ENCODE data around the gene APOBEC4. TPM values are rescaled to one million over a fixed set of nuclear protein-coding genes. Genes with fewer than 3 reads are reported as not detected.

APOBEC4 gene
- total and polyA plus RNA-seq, 5 donors from 2014 or later = not detected

- no peaks in the 10 kb centered on the region for H3K4me1 ChIP-seq (ENCODE audit: control insufficient read depth, insufficient read depth, low read length, poor library complexity, severe bottlenecking)
- ATAC-seq (ENCODE audit: low read depth in 2 of 2) (no peak), DNase-seq (no peak)
- H3K9me3 Mint-ChIP-seq = peaks cover 0 to 3% (median 0%) of the 10 kb centered on the region in 7 donors
- no peak overlapping the region for H3K27ac ChIP-seq (ENCODE audit: insufficient read depth, low read length, poor library complexity, severe bottlenecking)
- H3K36me3 Mint-ChIP-seq = no peaks in the 10 kb centered on the region
- H3K27me3 ChIP-seq (ENCODE audit: control insufficient read depth, insufficient read depth, low read length) = no peaks in the 10 kb centered on the region
- no peak overlapping the region for H3K4me3 ChIP-seq (ENCODE audit: low read depth, low read length)
- no peaks in the 10 kb centered on the region for H3K9me3 ChIP-seq (ENCODE audit: control insufficient read depth in 2 of 2, low read length in 2 of 2)
- no peaks in the 10 kb centered on the region for H3K4me1 Mint-ChIP-seq
- peaks cover 39% of the 10 kb centered on the region for H3K27me3 Mint-ChIP-seq
- no peak overlapping the region for H3K4me3 Mint-ChIP-seq
- H3K27ac Mint-ChIP-seq = peak overlapping the region in 1 of 3 donors; percentile 26
- no peaks in the 10 kb centered on the region for H3K36me3 ChIP-seq (ENCODE audit: control insufficient read depth, insufficient read depth, low read length)
Observed at GRCh38 chr1:183605904-183606303, 47.2 kb downstream of the APOBEC4 start.

GRCh38 chr1:183604815-183605214 is 48.3 kb downstream of the APOBEC4 start:
- peaks cover 0 to under 1% (median 0%) of the 10 kb centered on the region in 7 donors for H3K9me3 Mint-ChIP-seq
- Histone ChIP-seq H3K36me3 (ENCODE audit: control insufficient read depth, insufficient read depth, low read length) (no peaks in the 10 kb centered on the region), H3K27ac (ENCODE audit: insufficient read depth, low read length, poor library complexity, severe bottlenecking) (no peak overlapping the region), H3K4me1 (ENCODE audit: control insufficient read depth, insufficient read depth, low read length, poor library complexity, severe bottlenecking) (no peaks in the 10 kb centered on the region), H3K27me3 (ENCODE audit: control insufficient read depth, insufficient read depth, low read length) (no peaks in the 10 kb centered on the region), H3K4me3 (ENCODE audit: low read depth, low read length) (no peak overlapping the region), H3K9me3 (ENCODE audit: control insufficient read depth in 2 of 2, low read length in 2 of 2) (no peaks in the 10 kb centered on the region)
- H3K4me1 Mint-ChIP-seq = no peaks in the 10 kb centered on the region
- DNase-seq (no peak), ATAC-seq (ENCODE audit: low read depth in 2 of 2) (no peak)
- H3K4me3 Mint-ChIP-seq = no peak overlapping the region
- no peaks in the 10 kb centered on the region for H3K36me3 Mint-ChIP-seq
- H3K27ac Mint-ChIP-seq = no peak overlapping the region
- H3K27me3 Mint-ChIP-seq = peaks cover 43% of the 10 kb centered on the region

GRCh38 chr1:183604038-183604808 is 48.9 kb downstream of the APOBEC4 start:
- Mint-ChIP-seq H3K9me3 (no peaks in the 10 kb centered on the region), H3K27me3 (peaks cover 43% of the 10 kb centered on the region), H3K4me1 (no peaks in the 10 kb centered on the region), H3K4me3 (no peak overlapping the region), H3K27ac (no peak overlapping the region), H3K36me3 (no peaks in the 10 kb centered on the region)
- Histone ChIP-seq H3K4me3 (ENCODE audit: low read depth, low read length) (no peak overlapping the region), H3K36me3 (ENCODE audit: control insufficient read depth, insufficient read depth, low read length) (no peaks in the 10 kb centered on the region), H3K4me1 (ENCODE audit: control insufficient read depth, insufficient read depth, low read length, poor library complexity, severe bottlenecking) (no peaks in the 10 kb centered on the region), H3K27ac (ENCODE audit: insufficient read depth, low read length, poor library complexity, severe bottlenecking) (no peak overlapping the region), H3K9me3 (ENCODE audit: control insufficient read depth in 2 of 2, low read length in 2 of 2) (no peaks in the 10 kb centered on the region), H3K27me3 (ENCODE audit: control insufficient read depth, insufficient read depth, low read length) (no peaks in the 10 kb centered on the region)
- ATAC-seq (ENCODE audit: low read depth in 2 of 2) (no peak), DNase-seq (no peak)

- no peak overlapping the region for H3K4me3 Mint-ChIP-seq
- peaks cover 43% of the 10 kb centered on the region for H3K27me3 Mint-ChIP-seq
- DNase-seq = no peak
- no peak overlapping the region for H3K27ac Mint-ChIP-seq
- no peak overlapping the region for H3K4me3 ChIP-seq (ENCODE audit: low read depth, low read length)
- no peaks in the 10 kb centered on the region for H3K36me3 ChIP-seq (ENCODE audit: control insufficient read depth, insufficient read depth, low read length)
- H3K4me1 Mint-ChIP-seq = no peaks in the 10 kb centered on the region
- no peaks in the 10 kb centered on the region for H3K27me3 ChIP-seq (ENCODE audit: control insufficient read depth, insufficient read depth, low read length)
- no peak for ATAC-seq (ENCODE audit: low read depth in 2 of 2)
- H3K4me1 ChIP-seq (ENCODE audit: control insufficient read depth, insufficient read depth, low read length, poor library complexity, severe bottlenecking) = no peaks in the 10 kb centered on the region
- no peaks in the 10 kb centered on the region for H3K9me3 Mint-ChIP-seq
- H3K9me3 ChIP-seq (ENCODE audit: control insufficient read depth in 2 of 2, low read length in 2 of 2) = no peaks in the 10 kb centered on the region
- no peak overlapping the region for H3K27ac ChIP-seq (ENCODE audit: insufficient read depth, low read length, poor library complexity, severe bottlenecking)
- no peaks in the 10 kb centered on the region for H3K36me3 Mint-ChIP-seq
Observed at GRCh38 chr1:183602510-183602909, 50.6 kb downstream of the APOBEC4 start.

GRCh38 chr1:183600634-183601033 is 52.5 kb downstream of the APOBEC4 start:
- Histone ChIP-seq H3K9me3 (ENCODE audit: control insufficient read depth in 2 of 2, low read length in 2 of 2) (no peaks in the 10 kb centered on the region), H3K4me3 (ENCODE audit: low read depth, low read length) (no peak overlapping the region), H3K27ac (ENCODE audit: insufficient read depth, low read length, poor library complexity, severe bottlenecking) (no peak overlapping the region), H3K36me3 (ENCODE audit: control insufficient read depth, insufficient read depth, low read length) (no peaks in the 10 kb centered on the region), H3K4me1 (ENCODE audit: control insufficient read depth, insufficient read depth, low read length, poor library complexity, severe bottlenecking) (no peaks in the 10 kb centered on the region), H3K27me3 (ENCODE audit: control insufficient read depth, insufficient read depth, low read length) (no peaks in the 10 kb centered on the region)
- H3K27ac Mint-ChIP-seq = no peak overlapping the region
- DNase-seq (no peak), ATAC-seq (ENCODE audit: low read depth in 2 of 2) (no peak)
- no peaks in the 10 kb centered on the region for H3K36me3 Mint-ChIP-seq
- peaks cover 34% of the 10 kb centered on the region for H3K27me3 Mint-ChIP-seq
- H3K4me1 Mint-ChIP-seq = no peaks in the 10 kb centered on the region
- no peaks in the 10 kb centered on the region for H3K9me3 Mint-ChIP-seq
- H3K4me3 Mint-ChIP-seq = no peak overlapping the region

- H3K4me3 ChIP-seq (ENCODE audit: low read depth, low read length) = no peak overlapping the region
- DNase-seq (peak in 1 of 3 donors; percentile 6), ATAC-seq (ENCODE audit: low read depth in 2 of 2) (no peak)
- Mint-ChIP-seq H3K4me1 (no peaks in the 10 kb centered on the region), H3K4me3 (no peak overlapping the region), H3K27ac (no peak overlapping the region), H3K36me3 (no peaks in the 10 kb centered on the region), H3K9me3 (no peaks in the 10 kb centered on the region), H3K27me3 (peaks cover 30% of the 10 kb centered on the region)
- no peaks in the 10 kb centered on the region for H3K4me1 ChIP-seq (ENCODE audit: control insufficient read depth, insufficient read depth, low read length, poor library complexity, severe bottlenecking)
- H3K36me3 ChIP-seq (ENCODE audit: control insufficient read depth, insufficient read depth, low read length) = no peaks in the 10 kb centered on the region
- no peaks in the 10 kb centered on the region for H3K9me3 ChIP-seq (ENCODE audit: control insufficient read depth in 2 of 2, low read length in 2 of 2)
- no peaks in the 10 kb centered on the region for H3K27me3 ChIP-seq (ENCODE audit: control insufficient read depth, insufficient read depth, low read length)
- H3K27ac ChIP-seq (ENCODE audit: insufficient read depth, low read length, poor library complexity, severe bottlenecking) = no peak overlapping the region
Observed at GRCh38 chr1:183600136-183600535, 53.0 kb downstream of the APOBEC4 start.

GRCh38 chr1:183598386-183598785 is 54.7 kb downstream of the APOBEC4 start:
- DNase-seq (peak in 1 of 3 donors; percentile 34), ATAC-seq (ENCODE audit: low read depth in 2 of 2) (no peak)
- Mint-ChIP-seq H3K27ac (no peak overlapping the region), H3K9me3 (no peaks in the 10 kb centered on the region), H3K4me3 (no peak overlapping the region), H3K4me1 (no peaks in the 10 kb centered on the region), H3K27me3 (peaks cover 25% of the 10 kb centered on the region), H3K36me3 (no peaks in the 10 kb centered on the region)
- Histone ChIP-seq H3K4me1 (ENCODE audit: control insufficient read depth, insufficient read depth, low read length, poor library complexity, severe bottlenecking) (no peaks in the 10 kb centered on the region), H3K36me3 (ENCODE audit: control insufficient read depth, insufficient read depth, low read length) (no peaks in the 10 kb centered on the region), H3K4me3 (ENCODE audit: low read depth, low read length) (no peak overlapping the region), H3K27ac (ENCODE audit: insufficient read depth, low read length, poor library complexity, severe bottlenecking) (no peak overlapping the region), H3K27me3 (ENCODE audit: control insufficient read depth, insufficient read depth, low read length) (no peaks in the 10 kb centered on the region), H3K9me3 (ENCODE audit: control insufficient read depth in 2 of 2, low read length in 2 of 2) (no peaks in the 10 kb centered on the region)

- no peak for ATAC-seq (ENCODE audit: low read depth in 2 of 2)
- peaks cover 19% of the 10 kb centered on the region for H3K27me3 Mint-ChIP-seq
- Histone ChIP-seq H3K27ac (ENCODE audit: insufficient read depth, low read length, poor library complexity, severe bottlenecking) (no peak overlapping the region), H3K4me1 (ENCODE audit: control insufficient read depth, insufficient read depth, low read length, poor library complexity, severe bottlenecking) (no peaks in the 10 kb centered on the region), H3K4me3 (ENCODE audit: low read depth, low read length) (no peak overlapping the region), H3K9me3 (ENCODE audit: control insufficient read depth in 2 of 2, low read length in 2 of 2) (no peaks in the 10 kb centered on the region), H3K27me3 (ENCODE audit: control insufficient read depth, insufficient read depth, low read length) (no peaks in the 10 kb centered on the region), H3K36me3 (ENCODE audit: control insufficient read depth, insufficient read depth, low read length) (no peaks in the 10 kb centered on the region)
- no peaks in the 10 kb centered on the region for H3K4me1 Mint-ChIP-seq
- no peaks in the 10 kb centered on the region for H3K36me3 Mint-ChIP-seq
- H3K27ac Mint-ChIP-seq = no peak overlapping the region
- no peak for DNase-seq
- no peak overlapping the region for H3K4me3 Mint-ChIP-seq
- no peaks in the 10 kb centered on the region for H3K9me3 Mint-ChIP-seq
Observed at GRCh38 chr1:183597656-183598347, 55.3 kb downstream of the APOBEC4 start.
